ENCODE measurements around the gene CELSR1. TPM values are rescaled to one million over a fixed set of nuclear protein-coding genes. Genes with fewer than 3 reads are reported as not detected.

The CELSR1 gene
- total RNA-seq, 1 experiment from 2014 or later, result 22.6 TPM

DNA sequence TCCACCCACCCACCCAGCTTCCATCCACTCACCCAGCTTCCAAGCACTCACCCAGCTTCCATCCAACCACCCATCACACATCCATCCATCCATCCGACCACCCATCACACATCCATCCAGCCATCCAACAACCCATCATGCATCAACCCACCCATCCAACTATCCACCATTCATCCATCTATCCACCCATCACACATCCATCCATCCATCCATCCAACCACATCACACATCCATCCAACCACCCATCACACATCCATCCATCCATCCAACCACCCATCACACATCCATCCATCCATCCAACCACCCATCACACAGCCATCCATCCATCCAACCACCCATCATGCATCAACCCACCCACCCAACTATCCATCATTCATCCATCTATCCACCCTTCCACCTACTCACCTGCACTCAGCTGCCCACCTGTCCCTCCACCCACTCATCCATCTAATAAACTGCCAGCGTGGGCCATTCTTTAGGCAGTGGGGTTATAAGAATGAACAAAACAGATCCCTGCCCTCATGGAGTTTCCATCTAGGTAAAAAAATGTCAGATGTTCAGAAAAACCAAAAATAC, 88.2 kb downstream of the CELSR1 start:
- Mint-ChIP-seq H3K9me3 (no peaks in the 10 kb centered on the region), H3K4me3 (no peak overlapping the region), H3K27ac (no peak overlapping the region), H3K27me3 (ENCODE audit: low read depth) (no peaks in the 10 kb centered on the region; the same call in 1 of the 2 replicates), H3K4me1 (peaks cover 17 to 35% of the 10 kb centered on the region in 2 experiments), H3K36me3 (ENCODE audit: insufficient read depth in 1 of 3, low read depth in 3 of 3) (no peaks in the 10 kb centered on the region)
- no peak overlapping the region for H3K23ac ChIP-seq (ENCODE audit: insufficient read length, low read depth, low read length)
- H4K8ac ChIP-seq (replicated peaks; ENCODE audit: insufficient read length, low read depth, low read length), result no peak overlapping the region
- H4K5ac ChIP-seq (ENCODE audit: insufficient read length, low read depth, low read length), result no peak overlapping the region
- no peaks in the 10 kb centered on the region for H3K79me2 ChIP-seq (ENCODE audit: insufficient read depth, low read length)
- H4K91ac ChIP-seq (ENCODE audit: insufficient read length, low read depth, low read length), result no peak overlapping the region
- no peaks in the 10 kb centered on the region for H3K9me3 ChIP-seq (ENCODE audit: control insufficient read depth, low read depth, low read length)
- no peak for DNase-seq
- TF ChIP-seq, protein P1, sequence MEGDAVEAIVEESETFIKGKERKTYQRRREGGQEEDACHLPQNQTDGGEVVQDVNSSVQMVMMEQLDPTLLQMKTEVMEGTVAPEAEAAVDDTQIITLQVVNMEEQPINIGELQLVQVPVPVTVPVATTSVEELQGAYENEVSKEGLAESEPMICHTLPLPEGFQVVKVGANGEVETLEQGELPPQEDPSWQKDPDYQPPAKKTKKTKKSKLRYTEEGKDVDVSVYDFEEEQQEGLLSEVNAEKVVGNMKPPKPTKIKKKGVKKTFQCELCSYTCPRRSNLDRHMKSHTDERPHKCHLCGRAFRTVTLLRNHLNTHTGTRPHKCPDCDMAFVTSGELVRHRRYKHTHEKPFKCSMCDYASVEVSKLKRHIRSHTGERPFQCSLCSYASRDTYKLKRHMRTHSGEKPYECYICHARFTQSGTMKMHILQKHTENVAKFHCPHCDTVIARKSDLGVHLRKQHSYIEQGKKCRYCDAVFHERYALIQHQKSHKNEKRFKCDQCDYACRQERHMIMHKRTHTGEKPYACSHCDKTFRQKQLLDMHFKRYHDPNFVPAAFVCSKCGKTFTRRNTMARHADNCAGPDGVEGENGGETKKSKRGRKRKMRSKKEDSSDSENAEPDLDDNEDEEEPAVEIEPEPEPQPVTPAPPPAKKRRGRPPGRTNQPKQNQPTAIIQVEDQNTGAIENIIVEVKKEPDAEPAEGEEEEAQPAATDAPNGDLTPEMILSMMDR (conservative IDR thresholded peaks at IDR 0.05), result no peak
- no peak overlapping the region for H2BK120ac ChIP-seq (ENCODE audit: low read depth, low read length, poor library complexity, severe bottlenecking)
- H3K4me1 ChIP-seq (ENCODE audit: insufficient read depth, low read length), result no peaks in the 10 kb centered on the region
- no peak overlapping the region for H3K18ac ChIP-seq (ENCODE audit: insufficient read length, low read depth, low read length)
- no peak overlapping the region for H3K4ac ChIP-seq (ENCODE audit: low read depth, low read length)
- H2AK5ac ChIP-seq (ENCODE audit: insufficient read length, low read length), result no peak overlapping the region
- no peak overlapping the region for H3K14ac ChIP-seq (ENCODE audit: insufficient read depth, low read length)
- no peak overlapping the region for H2BK20ac ChIP-seq (ENCODE audit: low read depth, low read length, poor library complexity, severe bottlenecking)
- no peak overlapping the region for H2BK5ac ChIP-seq (ENCODE audit: insufficient read length, low read length)
- H3K27ac ChIP-seq (ENCODE audit: insufficient read length, low read depth, low read length), result no peak overlapping the region
- H4K20me1 ChIP-seq (ENCODE audit: control insufficient read depth, insufficient read depth, insufficient read length), result no peaks in the 10 kb centered on the region
- no peak overlapping the region for H3K4me2 ChIP-seq (ENCODE audit: insufficient read depth, insufficient read length, low read length)
- no peak overlapping the region for H3T11ph ChIP-seq (ENCODE audit: low read length)
- no peaks in the 10 kb centered on the region for H3K79me1 ChIP-seq (ENCODE audit: insufficient read depth, low read depth, low read length, poor library complexity, severe bottlenecking)
- H3K9ac ChIP-seq (ENCODE audit: extremely low read depth, insufficient read length, low read length), result no peak overlapping the region
- no peak overlapping the region for H2BK12ac ChIP-seq (ENCODE audit: insufficient read length, low read depth, low read length)
- no peak overlapping the region for H2AFZ ChIP-seq (ENCODE audit: low read length)
- H3K23me2 ChIP-seq (ENCODE audit: insufficient read length, low read depth, low read length, poor library complexity, severe bottlenecking), result no peaks in the 10 kb centered on the region
- no peaks in the 10 kb centered on the region for H3K27me3 ChIP-seq (ENCODE audit: insufficient read depth, low read length)
- 100% methylated on average over 1 of the region's 2 CpGs for WGBS (ENCODE audit: extremely low coverage, insufficient read length, low lambda C conversion rate)
- H3K56ac ChIP-seq (ENCODE audit: insufficient read length, low read depth, low read length), result no peak overlapping the region
- no peak overlapping the region for H2BK15ac ChIP-seq (ENCODE audit: low read depth, low read length)

All from H9 (cell line).